Activated T-helper 2 cell treated with anti-CD3 and anti-CD28 coated beads, Interferon-gamma antibody, Interleukin-2, Interleukin-4, amounts not matched to agents 10 μg/mL and 5 μg/mL and 100 μg/mL, durations not matched to agents 14 hours and 24 hours and 36 hours (primary cell): ENCODE results near the gene SMC3. TPM values are rescaled to one million over a fixed set of nuclear protein-coding genes. Genes with fewer than 3 reads are reported as not detected.

Experiments
- DNase-seq: peaks from one replicate; pipeline ENCODE4 v3.0.0; 2021; ENCODE audit warnings: low spot score
- H3K27ac Mint-ChIP-seq: one replicate; pipeline ENCODE4 v1.8.0; 2021; ENCODE audit warnings: mixed read lengths
- H3K27me3 Mint-ChIP-seq: one replicate; pipeline ENCODE4 v1.8.0; 2021; ENCODE audit warnings: low read depth, mixed read lengths
- H3K36me3 Mint-ChIP-seq: one replicate; pipeline ENCODE4 v1.8.0; 2021; ENCODE audit warnings: low read depth, mixed read lengths
- H3K4me1 Mint-ChIP-seq: one replicate; pipeline ENCODE4 v1.8.0; 2021; ENCODE audit warnings: low read depth, mixed read lengths
- H3K4me3 Mint-ChIP-seq: one replicate; pipeline ENCODE4 v1.8.0; 2021; ENCODE audit warnings: low read depth, mild to moderate bottlenecking, moderate library complexity, mixed read lengths
- H3K9me3 Mint-ChIP-seq: one replicate; pipeline ENCODE4 v1.8.0; 2021; ENCODE audit warnings: mixed read lengths
- intact Hi-C: fragments of 100-400 bp; cut with micrococcal nuclease; formaldehyde crosslinking; loops from one replicate; pipeline ENCODE4 v1.15.1; 2023
- total RNA-seq: library from RNA; stranded (reverse); gene quantifications from 2 replicates; pipeline ENCODE4 v1.2.3, GENCODE V29; 2022

The SMC3 gene
- total RNA-seq, 1 donor from 2014 or later: 78.8 TPM

DNA sequence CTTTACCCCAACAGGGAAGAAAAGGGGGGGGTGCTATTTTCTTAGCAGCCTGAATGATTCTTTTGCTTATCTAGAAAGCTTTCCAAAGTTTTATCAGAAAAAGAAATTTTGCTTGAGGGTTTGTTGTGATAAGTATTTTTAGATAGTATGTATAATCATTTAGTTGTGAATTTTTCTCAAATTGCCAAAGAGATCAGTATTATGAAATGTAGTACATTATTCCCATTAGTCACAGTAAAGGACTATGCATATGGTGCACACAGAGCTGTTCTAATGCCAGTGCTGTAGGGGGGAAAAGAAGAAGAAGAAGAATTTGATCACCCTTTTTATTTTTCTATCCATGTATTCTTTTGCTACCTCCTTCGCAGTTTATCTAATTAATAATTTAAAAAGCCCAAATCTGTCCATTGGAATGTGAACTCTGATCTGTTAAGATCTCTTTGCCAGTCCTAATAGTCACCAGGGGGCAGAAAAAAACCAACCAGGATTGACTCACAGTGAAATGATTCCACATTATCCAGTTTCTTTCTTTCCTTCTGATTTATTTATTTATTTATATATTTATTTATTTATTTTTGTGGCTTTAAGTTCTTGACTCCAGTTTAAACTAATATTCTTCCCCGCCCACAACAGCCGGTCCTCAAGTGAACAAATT, 81.3 kb downstream of the SMC3 start:
- intact Hi-C loops: no loop called here
- H3K27ac Mint-ChIP-seq: no peak overlapping the region

DNA sequence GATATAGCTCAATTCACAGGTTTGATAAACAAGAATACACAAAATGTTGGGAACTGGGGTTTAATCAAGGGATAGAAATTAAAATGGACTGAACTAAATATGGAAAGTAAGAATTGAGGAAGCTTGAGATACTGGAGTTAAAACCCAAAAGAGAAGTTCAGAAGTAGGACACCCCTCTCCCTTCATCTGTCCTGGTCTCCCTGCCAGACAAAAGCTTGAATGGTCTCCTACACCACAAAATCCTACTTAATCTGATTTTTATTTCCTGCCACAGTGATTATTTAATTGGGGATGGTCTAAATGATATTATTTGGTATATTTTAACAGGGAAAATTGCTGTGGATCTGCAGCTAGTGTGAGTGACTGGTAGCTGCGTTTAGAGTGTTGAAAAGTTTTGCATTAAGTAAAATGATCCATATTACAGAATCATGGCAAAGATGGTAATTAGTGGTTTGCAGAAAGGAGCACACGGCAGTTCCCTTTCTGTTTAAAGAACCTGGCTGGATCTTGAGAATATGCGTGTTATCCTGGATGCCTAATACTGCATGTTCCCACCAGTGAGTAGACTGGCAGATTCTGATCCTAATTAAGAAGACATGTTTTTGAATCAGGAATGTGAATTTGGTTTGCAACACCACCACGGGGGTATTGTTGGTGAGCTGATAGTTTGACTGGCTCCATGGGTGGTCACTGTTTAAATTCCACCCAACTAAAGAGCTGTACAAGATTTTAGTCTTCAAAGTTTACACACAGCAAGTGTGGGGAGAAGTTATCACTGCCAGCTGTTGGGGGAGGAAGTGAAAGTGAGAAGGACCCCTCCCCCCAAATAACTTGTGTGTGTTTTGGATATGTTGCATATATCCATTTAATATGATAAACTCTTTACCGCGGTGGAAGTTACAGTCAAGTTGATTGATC, 82.1 kb downstream of the SMC3 start:
- intact Hi-C loops: loop anchor here (2.0 to 5.0 kb wide), 2 partner anchors 23 to 37 kb away; no protein-coding TSS in a partner anchor
- H3K27me3 Mint-ChIP-seq: peaks cover 53% of the 10 kb centered on the region
- H3K27ac Mint-ChIP-seq: no peak overlapping the region
- H3K9me3 Mint-ChIP-seq: no peaks in the 10 kb centered on the region
- no peak for DNase-seq
- H3K36me3 Mint-ChIP-seq: no peaks in the 10 kb centered on the region
- H3K4me1 Mint-ChIP-seq: peaks cover 24% of the 10 kb centered on the region
- no peak overlapping the region for H3K4me3 Mint-ChIP-seq

More for the DNA sequence above, 81.3 kb downstream of the SMC3 start:
- H3K27me3 Mint-ChIP-seq: peaks cover 52% of the 10 kb centered on the region
- H3K9me3 Mint-ChIP-seq: no peaks in the 10 kb centered on the region
- DNase-seq: no peak
- H3K4me3 Mint-ChIP-seq: no peak overlapping the region
- H3K36me3 Mint-ChIP-seq: no peaks in the 10 kb centered on the region
- peaks cover 25% of the 10 kb centered on the region for H3K4me1 Mint-ChIP-seq

- peaks cover 49% of the 10 kb centered on the region for H3K27me3 Mint-ChIP-seq
- H3K36me3 Mint-ChIP-seq: no peaks in the 10 kb centered on the region
- intact Hi-C loops: loop anchor here (2.0 to 5.0 kb wide), 2 partner anchors 23 to 38 kb away; no protein-coding TSS in a partner anchor
- no peak overlapping the region for H3K27ac Mint-ChIP-seq
- no peaks in the 10 kb centered on the region for H3K9me3 Mint-ChIP-seq
- peaks cover 21% of the 10 kb centered on the region for H3K4me1 Mint-ChIP-seq
- DNase-seq: no peak
- H3K4me3 Mint-ChIP-seq: no peak overlapping the region
Measured at GRCh38 chr10:110650265-110650668, 82.8 kb downstream of the SMC3 start.

- intact Hi-C loops: loop anchor here (2.0 to 5.0 kb wide), 2 partner anchors 22 to 39 kb away; no protein-coding TSS in a partner anchor
- Mint-ChIP-seq H3K36me3 (no peaks in the 10 kb centered on the region), H3K27ac (no peak overlapping the region), H3K27me3 (peaks cover 47% of the 10 kb centered on the region), H3K4me3 (no peak overlapping the region), H3K4me1 (peaks cover 21% of the 10 kb centered on the region), H3K9me3 (no peaks in the 10 kb centered on the region)
- no peak for DNase-seq
Measured at GRCh38 chr10:110651044-110651958, 83.8 kb downstream of the SMC3 start.

GRCh38 chr10:110652475-110653118, 85.1 kb downstream of the SMC3 start:
- Mint-ChIP-seq H3K4me3 (no peak overlapping the region), H3K36me3 (no peaks in the 10 kb centered on the region), H3K4me1 (peaks cover 21% of the 10 kb centered on the region), H3K27ac (no peak overlapping the region), H3K27me3 (peaks cover 41% of the 10 kb centered on the region), H3K9me3 (no peaks in the 10 kb centered on the region)
- DNase-seq: no peak
- intact Hi-C loops: loop anchor here (5.0 kb wide), 1 partner anchor 40 kb away; no protein-coding TSS in a partner anchor

Other genes with a start within 250 kb of the SMC3 start
- 84.3 and 86.2 TPM in 2 replicates for gene DUSP5, start 69.8 kb upstream of the SMC3 start, total RNA-seq
- 0.02 TPM in 1 of 2 replicates, not detected in the other for gene RBM20, start 76.6 kb downstream of the SMC3 start, total RNA-seq